Kidney (tissue), 14 donors: ENCODE data around the gene ATP8A2. TPM values are rescaled to one million over a fixed set of nuclear protein-coding genes. Genes with fewer than 3 reads are reported as not detected.

ENCODE experiments used
- DNase-seq, 5 donors: peaks; one replicate each; pipeline ENCODE4 v3.0.0-alpha.2; 2013 to 2020
- FAIRE-seq: peaks from 2 replicates; lab custom pipeline; 2012; peaks lifted over from hg19 to GRCh38; lab: Jason Lieb, UNC
- H3K27ac ChIP-seq, 2 donors: one replicate each; pipeline ENCODE4 v1.7.0; 2013; ENCODE audit warnings: low read depth in 2 of 2, low read length in 2 of 2, inconsistent platforms in 1 of 2
- H3K27me3 ChIP-seq: one replicate; pipeline ENCODE4 v1.7.1; 2013; ENCODE audit warnings: low read length, inconsistent platforms; ENCODE audit not compliant: control insufficient read depth, insufficient read depth
- H3K36me3 ChIP-seq, 3 donors: one replicate each; pipeline versions ENCODE4 v1.7.0 to v1.7.1; 2013; ENCODE audit warnings: low read length in 3 of 3, control low read depth in 1 of 3, inconsistent platforms in 1 of 3; ENCODE audit not compliant: insufficient read depth in 3 of 3, control insufficient read depth in 2 of 3
- H3K4me1 ChIP-seq, 3 donors: one replicate each; pipeline versions ENCODE4 v1.7.0 to v1.7.1; 2013; ENCODE audit warnings: low read length in 3 of 3, inconsistent platforms in 1 of 3, low read depth in 1 of 3; ENCODE audit not compliant: control insufficient read depth in 2 of 3, insufficient read depth in 2 of 3
- H3K4me3 ChIP-seq, 3 donors: one replicate each; pipeline versions ENCODE4 v1.7.0 to v1.8.1; 2013; ENCODE audit warnings: low read length in 3 of 3, control low read depth in 1 of 3, inconsistent platforms in 1 of 3
- H3K9ac ChIP-seq, 3 donors: one replicate each; pipeline versions ENCODE4 v1.7.0 to v1.7.1; 2013; ENCODE audit warnings: low read length in 3 of 3, control low read depth in 1 of 3, inconsistent platforms in 1 of 3
- H3K9me3 ChIP-seq, 3 donors: one replicate each; pipeline versions ENCODE4 v1.7.0 to v1.7.1; 2013; ENCODE audit warnings: low read length in 3 of 3, control low read depth in 1 of 3, inconsistent platforms in 1 of 3; ENCODE audit not compliant: control insufficient read depth in 2 of 3, insufficient read depth in 1 of 3
- CTCF ChIP-seq: IDR thresholded peaks from 3 replicates; pipeline ENCODE4 v1.5.1; 2012; ENCODE audit warnings: mild to moderate bottlenecking, moderate library complexity, borderline replicate concordance; ENCODE audit not compliant: insufficient read depth; ENCODE audit errors: extremely low read depth
- intact Hi-C: fragments of 100-400 bp; cut with DNase I; formaldehyde crosslinking; loops from one replicate; pipeline ENCODE4 v1.11.1; 2022
- polyA plus RNA-seq: library from polyadenylated mRNA; stranded (reverse); fragments of 350-450 nt; fragmentation: Illumina TruSeq; extraction: RNeasy Lipid Tissue Mini Kit (QIAGEN cat#74804); gene quantifications from one replicate; pipeline ENCODE4 v1.2.3, GENCODE V29; 2014; ENCODE audit warnings: low read depth, low replicate concordance; ENCODE audit not compliant: insufficient read depth
- total RNA-seq: library from RNA; stranded (reverse); fragmentation: NEBNext Ultra II Directional; extraction: Animal tissue kit (Norgen Biotek cat#: 25700); gene quantifications from one replicate; pipeline ENCODE4 v1.2.1, GENCODE V29; 2021
- donor health status: control.
- donor health status: control.
- donor health status: control.
- donor health status: control.
- donor health status: control.
- donor health status: DM: yes; HTN: yes; CAD: no.
- donor health status: Normal renal cell carcinoma (clear cell type).

The ATP8A2 gene
- total and polyA plus RNA-seq, 2 donors from 2014 or later = 0.50 to 0.73 TPM

DNA sequence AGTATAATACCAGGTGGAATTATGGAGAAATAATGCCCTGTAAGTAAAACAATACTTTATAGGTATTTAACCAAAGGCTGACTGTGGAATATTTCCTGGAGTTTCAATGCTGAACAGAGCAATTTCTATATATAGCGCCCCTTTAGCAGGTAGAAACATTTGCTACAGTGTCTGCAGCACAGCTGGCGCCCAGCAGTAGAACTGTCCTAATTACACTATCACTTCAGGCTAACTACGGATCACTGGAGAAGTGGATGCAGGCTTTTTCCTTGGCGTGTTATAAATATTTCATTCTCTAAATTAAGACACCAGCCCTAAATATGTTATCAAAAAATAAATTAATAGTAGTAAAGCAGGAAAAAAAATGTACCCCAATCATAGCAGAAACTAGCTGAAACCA lies 677.0 kb downstream of the ATP8A2 start:
- no peak for TF ChIP-seq CTCF
- Histone ChIP-seq H3K4me1 (no peaks in the 10 kb centered on the region), H3K27ac (no peak overlapping the region), H3K36me3 (peaks cover 0 to 5% (median 0%) of the 10 kb centered on the region in 3 donors), H3K27me3 (peaks cover 3% of the 10 kb centered on the region), H3K4me3 (peak overlapping the region in 1 of 3 donors; percentile 86), H3K9ac (peak overlapping the region in 1 of 3 donors; percentile 74), H3K9me3 (no peaks in the 10 kb centered on the region)
- intact Hi-C loops = no loop called here
- peak in 2 of 5 donors; percentile 50 to 61 for DNase-seq
- FAIRE-seq = no peak

- H3K9me3 ChIP-seq = no peaks in the 10 kb centered on the region
- H3K4me1 ChIP-seq = no peaks in the 10 kb centered on the region
- peak overlapping the region in 1 of 3 donors; percentile 27 for H3K9ac ChIP-seq
- intact Hi-C loops = no loop called here
- H3K27me3 ChIP-seq = peaks cover 3% of the 10 kb centered on the region
- no peak for TF ChIP-seq CTCF
- peak overlapping the region in 2 of 3 donors; percentile 50 to 59 for H3K4me3 ChIP-seq
- H3K36me3 ChIP-seq = peaks cover 0 to 5% (median 0%) of the 10 kb centered on the region in 3 donors
- peak; percentile 71 to 80 (median 73) for DNase-seq
- FAIRE-seq = no peak
- H3K27ac ChIP-seq = no peak overlapping the region
Measured at GRCh38 chr13:26050568-26051230, 678.9 kb downstream of the ATP8A2 start.

- intact Hi-C loops = no loop called here
- no peak overlapping the region for H3K27ac ChIP-seq
- FAIRE-seq (no peak), DNase-seq (peak; percentile 41 to 80 (median 59))
- H3K9me3 ChIP-seq = no peaks in the 10 kb centered on the region
- peaks cover 3% of the 10 kb centered on the region for H3K27me3 ChIP-seq
- H3K4me3 ChIP-seq = peak overlapping the region in 2 of 3 donors; percentile 39 to 50
- H3K9ac ChIP-seq = no peak overlapping the region
- TF ChIP-seq CTCF = no peak
- no peaks in the 10 kb centered on the region for H3K4me1 ChIP-seq
- peaks cover 0 to 4% (median 0%) of the 10 kb centered on the region in 3 donors for H3K36me3 ChIP-seq
Measured at GRCh38 chr13:26051231-26051656, 679.5 kb downstream of the ATP8A2 start.
